Fibroblast of lung (primary cell): Measurements from ENCODE around the gene CCDC12. TPM values are rescaled to one million over a fixed set of nuclear protein-coding genes. Genes with fewer than 3 reads are reported as not detected.

Experiments used
- DNase-seq, 2 donors: peaks; one replicate each; pipeline versions ENCODE4 v3.0.0 to v3.0.0-alpha.2; 2010; ENCODE audit warnings: low read depth in 2 of 2
- H2AFZ ChIP-seq: 2 replicates; pipeline ENCODE4 v1.5.1; 2012; ENCODE audit warnings: low read length, control low read depth, inconsistent platforms
- H3K27ac ChIP-seq: 2 replicates; pipeline ENCODE4 v1.5.1; 2011; ENCODE audit warnings: low read length, control low read depth; ENCODE audit not compliant: insufficient read depth
- H3K27me3 ChIP-seq: 2 replicates; pipeline ENCODE4 v1.5.1; 2011; ENCODE audit warnings: mild to moderate bottlenecking, low read length; ENCODE audit not compliant: control insufficient read depth, insufficient read depth
- H3K36me3 ChIP-seq: 2 replicates; pipeline ENCODE4 v1.5.1; 2011; ENCODE audit warnings: low read length; ENCODE audit not compliant: control insufficient read depth, insufficient read depth
- H3K4me1 ChIP-seq: 2 replicates; pipeline ENCODE4 v1.5.1; 2011; ENCODE audit warnings: low read length; ENCODE audit not compliant: control insufficient read depth, insufficient read depth; ENCODE audit errors: extremely low read depth
- H3K4me2 ChIP-seq: 2 replicates; pipeline ENCODE4 v1.5.1; 2011; ENCODE audit warnings: low read length, control low read depth; ENCODE audit not compliant: insufficient read depth; ENCODE audit errors: extremely low read depth
- H3K4me3 ChIP-seq, 4 experiments: fragments of 200-600 bp in 1 of 4; sonication (generic) in 1 of 4; replicated peaks in 1 of 4; 2 replicates each; pipeline ENCODE4 v1.5.1; 2011 to 2016; ENCODE audit warnings: low read length in 4 of 4, low read depth in 3 of 4, mild to moderate bottlenecking in 3 of 4, control low read depth in 2 of 4, inconsistent platforms in 1 of 4, mixed read lengths in 1 of 4; ENCODE audit not compliant: insufficient read depth in 1 of 4; ENCODE audit errors: control extremely low read depth in 1 of 4
- H3K79me2 ChIP-seq: 2 replicates; pipeline ENCODE4 v1.5.1; 2012; ENCODE audit warnings: mild to moderate bottlenecking, low read length, inconsistent platforms; ENCODE audit not compliant: control insufficient read depth, insufficient read depth
- H3K9ac ChIP-seq: 2 replicates; pipeline ENCODE4 v1.5.1; 2011; ENCODE audit warnings: mild to moderate bottlenecking, low read length, control low read depth; ENCODE audit not compliant: insufficient read depth
- H3K9me3 ChIP-seq: 2 replicates; pipeline ENCODE4 v1.5.1; 2012; ENCODE audit warnings: low read depth, low read length; ENCODE audit not compliant: control insufficient read depth, insufficient read depth
- H4K20me1 ChIP-seq: 2 replicates; pipeline ENCODE4 v1.5.1; 2011; ENCODE audit warnings: low read length; ENCODE audit not compliant: control insufficient read depth, insufficient read depth; ENCODE audit errors: extremely low read depth
- CTCF ChIP-seq, 2 donors: IDR thresholded peaks in 1 of 2; conservative IDR thresholded peaks in 1 of 2; 1 replicate in 1 of 2; 2 replicates in 1 of 2; pipeline ENCODE4 v1.5.1; 2011 to 2012; ENCODE audit warnings: low read length in 2 of 2, control low read depth in 1 of 2, inconsistent platforms in 1 of 2, low read depth in 1 of 2, mild to moderate bottlenecking in 1 of 2
- EZH2 ChIP-seq: IDR thresholded peaks from 2 replicates; pipeline ENCODE4 v1.5.1; 2012; ENCODE audit warnings: low read length, control low read depth, mild to moderate bottlenecking; ENCODE audit errors: missing control alignments
- polyA plus RNA-seq, 2 donors: library from polyadenylated mRNA; depleted of rRNA in 1 of 2; stranded (reverse) in 1 of 2; unstranded in 1 of 2; fragments of >200 nt; gene quantifications; 2 replicates each; pipeline ENCODE4 v1.2.1, GENCODE V29; 2011 to 2012; ENCODE audit warnings: missing spikeins in 1 of 2
- total RNA-seq: library from RNA; depleted of rRNA; stranded (reverse); fragments of >200 nt; gene quantifications from 2 replicates; pipeline ENCODE4 v1.2.1, GENCODE V29; 2014

CCDC12 gene
- total and polyA plus RNA-seq, 2 donors (not counting 1 experiment from before 2014, with no cell fraction given): 28.0 to 29.2 TPM

GRCh38 chr3:47012342-47013230, 36.0 kb upstream of the CCDC12 start:
- H3K9me3 ChIP-seq: no peaks in the 10 kb centered on the region
- TF ChIP-seq CTCF (conservative IDR thresholded peaks at IDR 0.05 in 1 of 2, IDR thresholded peaks at IDR 0.05 in 1 of 2; ENCODE audit: low read depth in 1 of 2, low read length in 2 of 2) (no peak), EZH2 (no peak)
- H3K4me1 ChIP-seq: peaks cover 22% of the 10 kb centered on the region
- peaks cover 4% of the 10 kb centered on the region for H3K36me3 ChIP-seq
- H3K4me3 ChIP-seq: no peak overlapping the region
- H3K9ac ChIP-seq: no peak overlapping the region
- DNase-seq: no peak
- no peaks in the 10 kb centered on the region for H3K79me2 ChIP-seq
- H2AFZ ChIP-seq: no peak overlapping the region
- H3K4me2 ChIP-seq: no peak overlapping the region
- H3K27ac ChIP-seq: no peak overlapping the region
- H3K27me3 ChIP-seq: no peaks in the 10 kb centered on the region
- no peaks in the 10 kb centered on the region for H4K20me1 ChIP-seq

GRCh38 chr3:47011371-47011770, 34.8 kb upstream of the CCDC12 start:
- no peaks in the 10 kb centered on the region for H3K27me3 ChIP-seq
- no peaks in the 10 kb centered on the region for H3K79me2 ChIP-seq
- H3K4me2 ChIP-seq: no peak overlapping the region
- DNase-seq: no peak
- TF ChIP-seq CTCF (conservative IDR thresholded peaks at IDR 0.05 in 1 of 2, IDR thresholded peaks at IDR 0.05 in 1 of 2; ENCODE audit: low read depth in 1 of 2, low read length in 2 of 2) (no peak), EZH2 (no peak)
- peaks cover 3% of the 10 kb centered on the region for H3K36me3 ChIP-seq
- H3K27ac ChIP-seq: no peak overlapping the region
- H4K20me1 ChIP-seq: no peaks in the 10 kb centered on the region
- H3K4me3 ChIP-seq: no peak overlapping the region
- H3K4me1 ChIP-seq: peaks cover 10% of the 10 kb centered on the region
- H3K9me3 ChIP-seq: no peaks in the 10 kb centered on the region
- no peak overlapping the region for H3K9ac ChIP-seq
- H2AFZ ChIP-seq: no peak overlapping the region

GRCh38 chr3:47010910-47011309, 34.4 kb upstream of the CCDC12 start:
- TF ChIP-seq EZH2 (no peak), CTCF (conservative IDR thresholded peaks at IDR 0.05 in 1 of 2, IDR thresholded peaks at IDR 0.05 in 1 of 2; ENCODE audit: low read depth in 1 of 2, low read length in 2 of 2) (no peak)

More at GRCh38 chr3:47010910-47011309, 34.4 kb upstream of the CCDC12 start:
- Histone ChIP-seq H3K27ac (no peak overlapping the region), H3K36me3 (peaks cover 3% of the 10 kb centered on the region), H3K9ac (no peak overlapping the region), H3K79me2 (no peaks in the 10 kb centered on the region), H3K9me3 (no peaks in the 10 kb centered on the region), H3K27me3 (no peaks in the 10 kb centered on the region), H3K4me3 (no peak overlapping the region), H3K4me1 (peaks cover 6% of the 10 kb centered on the region), H2AFZ (no peak overlapping the region), H3K4me2 (no peak overlapping the region), H4K20me1 (no peaks in the 10 kb centered on the region)
- DNase-seq: no peak
